ENCODE data around the gene SLC23A1. TPM values are rescaled to one million over a fixed set of nuclear protein-coding genes. Genes with fewer than 3 reads are reported as not detected.
A peak's percentile ranks its signal among the peaks of the same experiment; 100 is the strongest.

SLC23A1 gene
- total RNA-seq, 4 donors from 2014 or later: not detected

- Histone ChIP-seq H3K27me3 (no peaks in the 10 kb centered on the region), H3K9me3 (no peaks in the 10 kb centered on the region), H3K27ac (peak overlapping the region; percentile 7 to 82 (median 78)), H3K36me3 (peaks cover 0 to 45% of the 10 kb centered on the region in 2 donors), H3K4me1 (peaks cover 5 to 70% (median 30%) of the 10 kb centered on the region in 3 donors), H3K4me3 (no peak overlapping the region)
- no peak for TF ChIP-seq CTCF (IDR thresholded peaks at IDR 0.05)
- no peak for TF ChIP-seq EP300 (IDR thresholded peaks at IDR 0.05)
- TF ChIP-seq POLR2AphosphoS5 (IDR thresholded peaks at IDR 0.05): peak; percentile 79
- ATAC-seq: peak; percentile 65
- 25% methylated on average over 2 to 3 of the region's 4 CpGs for WGBS, 2 donors (ENCODE audit: low coverage in 1 of 2)
Measured at GRCh38 chr5:139417214-139417613, 34.1 kb upstream of the SLC23A1 start.

- no peak overlapping the region for H3K4me3 ChIP-seq
- TF ChIP-seq CTCF (IDR thresholded peaks at IDR 0.05): no peak
- TF ChIP-seq POLR2A (IDR thresholded peaks at IDR 0.05): no peak
- TF ChIP-seq POLR2AphosphoS5 (IDR thresholded peaks at IDR 0.05): no peak
- TF ChIP-seq EP300 (IDR thresholded peaks at IDR 0.05): no peak
- no peaks in the 10 kb centered on the region for H3K9me3 ChIP-seq
- peaks cover 5 to 70% (median 30%) of the 10 kb centered on the region in 3 donors for H3K4me1 ChIP-seq
- ATAC-seq: no peak
- WGBS, 2 donors (ENCODE audit: low coverage in 1 of 2): 33% methylated on average over 8 of the region's 9 CpGs; no CpG with 5 or more reads in 1 of the 2 donors
- H3K27ac ChIP-seq: peak overlapping the region; percentile 3 to 82 (median 78)
- H3K27me3 ChIP-seq: no peaks in the 10 kb centered on the region
- H3K36me3 ChIP-seq: peaks cover 0 to 44% of the 10 kb centered on the region in 2 donors
Measured at GRCh38 chr5:139416651-139417050, 33.6 kb upstream of the SLC23A1 start.

GRCh38 chr5:139415869-139416268, 32.8 kb upstream of the SLC23A1 start:
- Histone ChIP-seq H3K27ac (peak overlapping the region in 3 of 4 donors; percentile 76 to 82 (median 81)), H3K4me1 (peaks cover 5 to 70% (median 30%) of the 10 kb centered on the region in 3 donors), H3K9me3 (no peaks in the 10 kb centered on the region), H3K36me3 (peaks cover 0 to 44% of the 10 kb centered on the region in 2 donors), H3K27me3 (no peaks in the 10 kb centered on the region), H3K4me3 (no peak overlapping the region)
- TF ChIP-seq POLR2AphosphoS5 (IDR thresholded peaks at IDR 0.05) (no peak), CTCF (IDR thresholded peaks at IDR 0.05) (no peak), EP300 (IDR thresholded peaks at IDR 0.05) (no peak), POLR2A (IDR thresholded peaks at IDR 0.05) (no peak)
- ATAC-seq: no peak

GRCh38 chr5:139415221-139415861, 32.2 kb upstream of the SLC23A1 start:
- no peak overlapping the region for H3K4me3 ChIP-seq
- peak overlapping the region; percentile 69 to 82 (median 78) for H3K27ac ChIP-seq
- peak; percentile 39 for ATAC-seq
- 16 to 18% methylated on average over 4 to 7 of the region's 8 CpGs for WGBS, 2 donors (ENCODE audit: low coverage in 1 of 2)
- no peaks in the 10 kb centered on the region for H3K9me3 ChIP-seq
- H3K36me3 ChIP-seq: peaks cover 0 to 43% of the 10 kb centered on the region in 2 donors
- TF ChIP-seq EP300 (IDR thresholded peaks at IDR 0.05) (no peak), POLR2A (IDR thresholded peaks at IDR 0.05) (no peak), POLR2AphosphoS5 (IDR thresholded peaks at IDR 0.05) (no peak), CTCF (IDR thresholded peaks at IDR 0.05) (no peak)
- no peaks in the 10 kb centered on the region for H3K27me3 ChIP-seq
- peaks cover 5 to 70% (median 30%) of the 10 kb centered on the region in 3 donors for H3K4me1 ChIP-seq

- H3K27me3 ChIP-seq: no peaks in the 10 kb centered on the region
- TF ChIP-seq POLR2A (IDR thresholded peaks at IDR 0.05): no peak
- peaks cover 5 to 64% (median 30%) of the 10 kb centered on the region in 3 donors for H3K4me1 ChIP-seq
- H3K27ac ChIP-seq: peak overlapping the region; percentile 69 to 82 (median 78)
- ATAC-seq: no peak
- no peaks in the 10 kb centered on the region for H3K9me3 ChIP-seq
- 31 to 48% methylated on average over 3 to 9 of the region's 9 CpGs for WGBS, 2 donors (ENCODE audit: low coverage in 1 of 2)
- H3K36me3 ChIP-seq: peaks cover 0 to 36% of the 10 kb centered on the region in 2 donors
- no peak overlapping the region for H3K4me3 ChIP-seq
Measured at GRCh38 chr5:139414581-139415130, 31.6 kb upstream of the SLC23A1 start.
